GM19193 (cell line): ENCODE measurements around the gene F12.

Source experiments
- POLR2A ChIP-seq: IDR thresholded peaks from 4 replicates; pipeline ENCODE4 v1.6.1; 2011; ENCODE audit not compliant: insufficient read depth, insufficient read length; ENCODE audit errors: extremely low read depth

The F12 gene

DNA sequence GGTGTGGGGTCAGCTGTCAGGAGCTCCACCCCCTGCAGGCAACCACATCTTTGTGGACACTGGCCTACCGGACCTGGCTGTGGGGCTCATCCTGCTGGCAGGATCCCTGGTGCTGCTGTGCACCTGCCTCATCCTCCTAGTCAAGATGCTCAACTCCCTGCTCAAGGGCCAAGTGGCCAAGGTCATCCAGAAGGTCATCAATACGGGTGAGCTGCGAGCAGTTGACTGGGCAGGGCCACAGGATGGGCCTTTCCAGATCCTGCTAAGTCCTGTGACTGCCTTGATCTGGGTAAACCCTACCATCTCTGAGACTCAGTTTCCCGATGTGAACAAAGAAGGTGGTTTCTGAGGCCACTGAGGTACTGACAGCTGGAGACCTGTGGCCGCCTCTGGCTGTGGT lies 15.4 kb downstream of the F12 start:
- TF ChIP-seq POLR2A: no peak

DNA sequence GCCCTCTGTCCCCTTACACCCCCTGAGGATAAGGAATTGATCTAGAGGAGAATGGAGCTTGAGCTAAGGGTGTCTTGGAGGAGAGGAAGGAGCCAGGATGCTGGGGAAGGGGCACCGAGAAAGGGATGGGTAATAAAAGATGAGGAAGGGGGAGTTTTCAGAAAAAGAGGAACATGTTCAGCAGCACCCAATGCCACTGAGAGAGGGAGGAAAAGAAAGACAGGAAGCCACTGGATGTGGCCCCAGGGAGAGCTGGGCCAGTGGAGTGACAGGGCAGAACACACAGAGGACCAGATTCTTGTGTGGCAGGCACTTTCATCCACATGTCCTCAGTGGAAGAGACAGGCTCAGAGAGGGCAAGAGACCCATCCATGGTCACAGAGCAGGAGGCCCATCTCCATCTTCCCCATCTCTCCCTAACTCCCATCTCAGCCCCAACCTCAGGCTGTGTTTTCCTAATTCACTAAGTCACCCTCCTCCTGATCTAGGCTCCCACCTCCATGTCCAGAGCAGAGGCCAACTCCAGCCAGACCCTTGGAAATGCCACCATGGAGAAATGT lies 16.1 kb downstream of the F12 start:
- TF ChIP-seq POLR2A: no peak

DNA sequence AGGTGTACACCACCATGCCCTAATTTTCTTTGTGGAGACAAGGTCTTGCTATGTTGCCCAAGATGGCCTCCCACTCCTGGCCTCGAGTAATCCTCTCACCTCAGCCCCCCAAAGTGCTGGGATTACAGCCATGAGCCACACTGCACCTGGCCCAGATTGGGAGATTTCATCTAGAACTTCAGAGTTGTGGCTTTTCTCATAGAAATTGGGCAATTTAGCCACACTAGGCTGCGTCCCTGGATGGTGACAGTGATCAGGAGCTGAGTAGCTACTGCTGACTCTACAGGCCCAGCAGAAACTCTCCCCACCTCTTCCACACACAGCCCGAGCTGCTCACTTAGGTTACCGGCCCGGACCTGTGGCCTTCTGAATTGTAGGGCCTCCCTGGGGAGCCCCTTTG lies 16.6 kb downstream of the F12 start:
- TF ChIP-seq POLR2A: no peak

DNA sequence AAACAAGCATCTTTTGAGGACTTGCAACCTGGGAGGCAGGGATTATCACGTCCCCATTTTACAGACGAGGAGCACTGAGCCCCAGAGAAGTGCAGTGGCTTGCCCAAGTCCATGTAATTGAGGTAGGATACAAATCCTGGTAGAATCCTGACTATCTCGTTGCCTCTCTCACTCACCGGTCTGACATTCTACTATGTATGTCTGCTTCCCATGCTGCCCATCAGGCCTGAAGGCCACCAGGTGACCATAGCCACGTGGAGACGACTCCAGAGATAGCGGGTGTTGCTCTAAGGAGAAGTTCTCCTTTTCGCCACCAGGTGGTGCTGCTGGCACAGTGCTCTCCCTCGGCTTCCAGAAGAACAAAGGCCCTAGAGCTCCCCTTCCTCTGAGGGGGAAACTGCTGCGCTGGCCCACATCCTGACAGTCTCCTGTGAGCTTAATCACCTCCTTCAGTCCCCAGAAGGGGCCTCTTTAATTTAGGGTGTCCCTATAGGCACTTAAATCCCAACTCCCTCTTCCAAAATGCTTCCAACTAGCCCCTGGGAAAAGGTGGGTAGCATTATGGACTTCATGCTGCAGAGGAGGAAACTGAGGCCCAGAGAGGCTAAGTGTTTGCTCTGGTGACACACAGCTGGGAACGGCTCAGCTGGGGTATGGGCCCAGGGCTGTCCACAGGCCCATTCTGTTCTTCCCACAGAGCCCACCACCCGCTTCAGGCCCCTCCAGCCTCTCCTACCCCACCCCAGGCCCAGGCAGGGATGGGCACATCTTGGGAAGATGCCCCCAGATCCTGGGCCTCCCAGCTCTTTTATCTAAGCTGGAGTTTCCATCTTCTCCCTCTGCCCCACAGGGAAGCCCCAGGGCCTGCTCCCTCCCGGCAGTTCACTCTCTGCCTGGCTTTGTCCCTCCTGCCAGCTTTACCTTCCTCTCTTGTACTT lies 18.7 kb downstream of the F12 start:
- TF ChIP-seq POLR2A: no peak

DNA sequence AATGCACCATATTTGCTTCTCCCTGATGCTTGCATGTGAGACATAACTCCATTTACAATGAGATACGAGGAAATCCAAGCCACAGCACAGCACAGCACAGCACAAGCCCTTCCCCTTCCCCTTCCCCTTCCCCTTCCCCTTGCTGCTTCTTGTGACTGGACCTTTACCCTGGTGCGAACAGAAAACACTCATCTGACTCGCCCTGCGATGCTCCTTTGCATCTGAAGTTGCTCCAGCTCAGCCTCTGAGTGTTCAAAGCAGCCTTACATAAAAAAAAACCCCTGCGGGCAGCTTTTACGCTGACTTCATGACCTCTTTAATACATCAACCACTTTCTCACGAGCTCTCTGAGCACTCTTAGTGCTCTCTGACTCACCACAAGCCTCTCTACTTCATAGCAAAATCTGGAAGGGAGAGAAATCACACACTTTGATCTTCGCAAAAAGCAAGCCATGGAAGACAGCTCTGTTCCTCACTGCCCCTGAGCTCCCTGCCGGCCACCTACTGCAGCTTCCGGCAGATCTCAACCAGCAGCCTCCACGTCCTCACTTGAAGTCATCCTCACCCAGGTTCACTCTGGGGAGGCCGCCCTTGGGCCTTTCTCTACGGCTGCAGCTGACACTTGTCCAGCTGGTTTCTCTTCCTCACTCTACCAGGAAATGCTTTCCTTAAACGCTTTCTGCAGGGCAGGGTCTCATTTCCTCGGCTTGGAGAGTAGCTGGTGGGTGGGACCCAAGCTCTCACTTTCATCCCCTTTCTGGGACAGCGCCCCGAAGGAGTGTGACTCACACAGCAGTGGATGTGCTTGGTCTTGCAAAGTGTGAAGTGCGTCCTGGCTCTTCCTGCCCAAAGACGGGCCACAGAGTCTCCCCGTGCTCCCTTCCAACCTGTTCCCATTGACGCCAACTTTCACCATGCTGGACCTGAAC lies 19.9 kb downstream of the F12 start:
- TF ChIP-seq POLR2A: no peak

DNA sequence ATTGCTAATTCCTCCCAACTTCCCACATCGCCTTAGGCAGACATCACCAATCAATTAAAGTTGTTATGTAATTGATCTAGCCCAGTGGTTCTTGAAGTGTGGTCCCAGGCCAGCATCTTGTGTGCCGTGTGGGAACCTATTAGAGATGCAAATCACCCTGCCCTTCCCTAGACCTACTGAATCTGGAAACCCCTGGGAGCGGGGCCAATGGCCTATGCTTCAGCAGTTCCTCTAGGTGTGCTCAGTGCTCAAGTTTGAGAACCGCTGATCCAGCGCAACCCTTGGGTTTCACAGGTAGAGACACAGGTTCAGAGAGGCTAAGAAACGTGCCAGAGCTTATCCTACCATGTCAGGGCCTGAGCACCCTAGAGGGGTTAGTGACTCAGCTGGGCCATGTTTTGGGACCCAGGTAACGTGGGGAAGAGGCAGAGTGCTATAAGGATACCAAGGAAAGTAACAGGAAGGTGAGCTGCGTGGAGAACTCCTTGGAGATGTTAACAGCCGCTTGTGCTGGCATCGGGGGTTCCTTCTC lies 20.8 kb downstream of the F12 start:
- TF ChIP-seq POLR2A: no peak

DNA sequence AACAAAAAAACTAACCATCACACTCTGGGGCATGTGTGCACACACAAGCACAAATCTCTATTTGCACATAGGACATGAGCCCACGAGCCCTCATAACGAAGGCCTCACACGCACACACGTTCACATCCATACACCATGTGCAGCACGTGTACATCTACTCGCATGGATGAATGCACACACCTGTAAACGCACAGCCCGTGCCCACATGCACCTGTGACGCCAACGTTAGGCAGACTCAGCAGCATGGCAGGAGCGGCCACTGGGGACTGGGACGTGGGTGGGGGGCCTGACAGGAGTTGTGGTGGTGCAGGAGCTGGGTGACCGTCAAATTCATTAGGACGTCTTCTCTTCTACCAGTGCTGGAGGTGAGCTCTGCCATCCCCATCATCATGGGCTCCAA lies 22.0 kb downstream of the F12 start:
- TF ChIP-seq POLR2A: no peak

DNA sequence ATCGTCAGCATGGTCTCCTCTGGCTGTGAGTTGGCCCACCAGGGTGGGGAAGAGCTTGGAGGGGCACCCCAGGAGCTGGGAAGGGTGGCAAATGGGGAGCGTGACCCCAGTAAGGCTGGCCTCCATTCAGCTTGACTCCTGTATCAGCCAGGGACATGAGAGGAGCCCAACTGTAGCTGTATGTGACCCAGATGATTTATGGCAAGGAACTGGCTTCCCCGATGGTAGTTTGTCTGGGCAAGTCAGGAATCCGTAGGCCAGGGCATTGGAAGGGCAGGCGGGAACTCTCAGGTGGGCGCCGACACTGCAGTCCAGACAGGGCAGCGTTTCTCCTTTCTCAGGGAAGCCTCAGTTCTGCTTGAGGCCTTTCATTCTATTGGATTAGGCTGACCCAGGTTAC lies 22.8 kb downstream of the F12 start:
- no peak for TF ChIP-seq POLR2A

DNA sequence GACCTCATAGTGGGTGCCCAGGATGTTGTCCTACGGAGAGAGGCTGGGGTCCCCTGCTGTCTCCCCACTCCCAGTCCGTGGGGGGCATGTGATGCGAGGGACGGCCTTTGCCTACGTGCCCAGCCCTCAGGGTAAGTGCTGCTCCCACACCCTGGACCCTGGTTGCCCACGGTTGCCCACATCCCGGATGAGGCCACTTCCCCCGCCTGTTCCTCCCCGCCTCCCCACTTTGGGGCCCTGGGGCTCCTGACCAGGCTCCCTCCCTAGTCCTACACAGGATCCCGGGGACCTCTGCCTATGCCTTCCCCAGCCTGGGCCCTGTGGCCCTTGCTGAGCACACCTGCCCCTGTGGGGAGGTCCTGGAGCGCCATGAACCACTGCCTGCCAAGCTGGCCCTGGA lies 23.6 kb downstream of the F12 start:
- no peak for TF ChIP-seq POLR2A

DNA sequence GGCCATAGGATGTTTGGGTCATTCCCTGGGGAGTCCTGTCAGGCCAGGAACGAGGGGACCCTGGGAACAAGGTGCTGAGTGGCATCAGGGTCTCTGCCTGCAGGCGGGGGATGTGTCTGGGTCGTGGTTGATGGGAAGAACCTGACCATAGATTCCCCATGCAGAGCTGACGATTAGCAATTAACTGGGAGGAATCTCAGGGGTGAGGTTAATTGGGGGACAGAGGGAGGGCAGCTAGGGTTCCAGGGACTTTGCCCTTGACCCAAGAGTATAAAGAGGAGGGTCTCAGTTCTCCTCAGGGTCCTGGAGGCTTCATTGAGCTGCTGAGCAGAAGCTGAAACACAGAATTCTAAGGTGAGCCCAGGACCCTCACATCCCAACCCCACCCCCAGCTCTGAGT lies 25.2 kb downstream of the F12 start, which contains the start of gene SLC34A1:
Gene SLC34A1, plus strand, starts transcription at position 301 of the 400 bp plus-strand sequence. CDS start 1,308 bp downstream, outside the sequence.
- TF ChIP-seq POLR2A: no peak

DNA sequence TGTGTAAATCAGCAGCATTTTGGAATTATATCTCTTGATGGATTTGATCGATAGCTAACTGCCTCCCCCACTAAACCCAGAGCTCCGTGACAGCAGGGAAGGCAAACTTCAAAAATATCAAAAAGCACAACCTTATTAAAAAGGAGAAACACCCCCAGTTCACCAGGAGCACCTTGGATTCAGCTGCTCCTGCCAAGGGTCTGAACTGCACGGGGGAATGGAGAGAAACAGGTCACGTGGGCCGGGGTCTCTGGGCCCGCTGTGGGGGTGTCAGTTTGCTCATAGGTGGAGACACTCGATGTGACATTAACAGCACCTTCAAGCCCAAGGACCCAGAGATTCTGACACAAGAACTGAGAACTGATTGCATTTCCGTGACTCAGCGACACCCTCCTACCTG lies 26.2 kb downstream of the F12 start:
- no peak for TF ChIP-seq POLR2A

DNA sequence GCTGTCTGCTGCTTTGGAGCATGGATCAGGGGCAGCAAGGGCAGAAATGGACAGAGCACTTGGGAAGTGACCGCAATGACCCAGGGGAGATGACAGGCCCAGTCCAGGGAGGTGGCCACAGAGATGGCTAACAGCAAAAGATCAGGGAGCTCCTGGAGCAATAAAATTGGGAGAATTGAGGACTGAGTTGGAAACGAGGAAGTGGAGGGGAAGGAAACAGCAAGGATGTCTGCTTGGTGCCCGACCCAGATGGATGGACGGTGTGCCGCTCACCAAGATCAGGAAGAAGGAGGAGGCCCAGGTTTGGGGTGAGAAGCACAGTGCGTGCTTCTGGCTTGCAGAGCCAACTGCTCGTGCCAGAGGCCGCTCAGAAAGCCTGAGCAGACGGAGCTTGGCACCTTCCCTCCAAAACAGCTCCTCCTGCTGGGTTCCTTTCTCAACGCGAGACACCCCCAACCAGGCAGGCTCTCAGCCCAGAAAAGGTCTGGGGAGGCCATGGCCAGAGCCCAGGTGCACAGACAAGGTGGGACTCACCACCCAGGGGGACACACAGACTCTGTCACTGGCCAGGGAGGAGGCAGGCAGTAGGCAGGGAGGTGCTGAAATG lies 26.8 kb downstream of the F12 start:
- TF ChIP-seq POLR2A: no peak

DNA sequence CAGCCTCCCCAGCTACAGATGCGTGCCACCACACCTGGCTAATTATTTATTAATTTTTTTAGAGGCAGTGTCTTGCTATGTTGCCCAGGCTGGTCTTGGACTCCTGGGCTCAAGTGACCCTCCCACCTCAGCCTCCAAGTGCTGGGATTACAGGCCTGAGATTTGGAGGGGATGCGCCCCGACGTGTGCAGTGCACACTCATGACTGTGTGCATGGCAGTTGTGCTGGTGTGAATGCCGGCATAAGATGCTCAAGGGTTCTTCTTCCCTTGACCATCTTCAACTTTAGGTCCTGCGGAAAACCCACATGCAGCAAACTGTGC lies 28.6 kb downstream of the F12 start:
- TF ChIP-seq POLR2A: no peak
